Karpas-422 (cell line): ENCODE measurements around the gene FRS2. TPM values are rescaled to one million over a fixed set of nuclear protein-coding genes. Genes with fewer than 3 reads are reported as not detected.

Source experiments
- DNase-seq: peaks from one replicate; pipeline ENCODE4 v3.0.0-alpha.2; 2015
- H2AFZ ChIP-seq: fragments of 200-600 bp; sonication (generic); 2 replicates; pipeline ENCODE4 v1.6.1; 2014; ENCODE audit warnings: antibody characterized with exemption, low read length, mixed read lengths
- H3K27ac ChIP-seq: fragments of 200-600 bp; sonication (generic); 2 replicates; pipeline ENCODE4 v1.5.1; 2014; ENCODE audit warnings: mild to moderate bottlenecking, low read length, moderate library complexity
- H3K27me3 ChIP-seq: fragments of 200-600 bp; sonication (generic); 2 replicates; pipeline ENCODE4 v1.6.1; 2014; ENCODE audit warnings: low read length, mixed read lengths
- H3K36me3 ChIP-seq: fragments of 200-600 bp; sonication (generic); 2 replicates; pipeline ENCODE4 v1.6.1; 2014; ENCODE audit warnings: low read length, mixed read lengths; ENCODE audit not compliant: insufficient read depth
- H3K4me1 ChIP-seq: fragments of 200-600 bp; sonication (generic); 2 replicates; pipeline ENCODE4 v1.6.1; 2014; ENCODE audit warnings: mild to moderate bottlenecking, low read length, mixed read lengths
- H3K4me2 ChIP-seq: fragments of 200-600 bp; sonication (generic); 2 replicates; pipeline ENCODE4 v1.6.1; 2014; ENCODE audit warnings: low read length, low read depth, mild to moderate bottlenecking; ENCODE audit not compliant: poor library complexity, severe bottlenecking
- H3K4me3 ChIP-seq: fragments of 200-600 bp; sonication (generic); 2 replicates; pipeline ENCODE4 v1.5.1; 2014; ENCODE audit warnings: mild to moderate bottlenecking, antibody characterized with exemption, low read length, mixed read lengths
- H3K79me2 ChIP-seq: fragments of 200-600 bp; sonication (generic); 2 replicates; pipeline ENCODE4 v1.6.1; 2014; ENCODE audit warnings: mild to moderate bottlenecking, low read length, mixed read lengths
- H3K9ac ChIP-seq: fragments of 200-600 bp; sonication (generic); 2 replicates; pipeline ENCODE4 v1.6.0; 2014; ENCODE audit warnings: low read length
- H3K9me2 ChIP-seq: fragments of 200-600 bp; sonication (generic), shearing (Covaris generic); replicated peaks from 2 replicates; pipeline ENCODE4 v1.6.0; 2014; ENCODE audit warnings: mild to moderate bottlenecking, low read length, moderate library complexity; ENCODE audit not compliant: insufficient read depth
- H3K9me3 ChIP-seq: fragments of 300-700, 200-600 bp; sonication (generic); 2 replicates; pipeline ENCODE4 v1.6.1; 2014; ENCODE audit warnings: low read length, mixed read lengths
- H4K20me1 ChIP-seq: fragments of 200-600 bp; sonication (generic); 2 replicates; pipeline ENCODE4 v1.6.1; 2014; ENCODE audit warnings: mild to moderate bottlenecking, antibody characterized with exemption, low read length, low read depth; ENCODE audit not compliant: insufficient read depth
- small RNA-seq: library from RNA; depleted of rRNA; stranded (forward); fragments of <200 nt; gene quantifications from one replicate; pipeline ENCODE3, GENCODE V24; 2014
- total RNA-seq: library from RNA; depleted of rRNA; stranded (reverse); fragments of >200 nt; shearing (Covaris generic); gene quantifications from 2 replicates; pipeline ENCODE4 v1.2.3, GENCODE V29; 2014; ENCODE audit warnings: low replicate concordance; rRNA removed

FRS2 gene
- total RNA-seq, 1 experiment from 2014 or later = 26.1 TPM

GRCh38 chr12:69627501-69627900 lies 157.3 kb downstream of the FRS2 start:
- H3K27ac ChIP-seq = no peak overlapping the region
- H3K4me3 ChIP-seq = no peak overlapping the region
- no peak overlapping the region for H3K9ac ChIP-seq
- no peaks in the 10 kb centered on the region for H3K27me3 ChIP-seq
- H3K4me2 ChIP-seq = no peak overlapping the region
- H3K4me1 ChIP-seq = no peaks in the 10 kb centered on the region
- no peaks in the 10 kb centered on the region for H3K79me2 ChIP-seq
- no peak overlapping the region for H2AFZ ChIP-seq
- H3K9me3 ChIP-seq = no peaks in the 10 kb centered on the region
- no peaks in the 10 kb centered on the region for H3K36me3 ChIP-seq
- DNase-seq = no peak
- H3K9me2 ChIP-seq = no peaks in the 10 kb centered on the region
- no peaks in the 10 kb centered on the region for H4K20me1 ChIP-seq

Small RNA genes within 50 kb of the gene (small RNA-seq; reads per million reads assigned to genes)
- 0.51 reads per million, percentile 10 among the genes with 10 or more reads in this experiment for gene MIR3913-1

Other genes starting within 250 kb of the FRS2 start
- 93.8 and 182 TPM in 2 replicates for gene CPSF6, start 230.8 kb upstream of the FRS2 start, total RNA-seq
- not detected in 2 replicates for gene LYZ, start 122.0 kb upstream of the FRS2 start, total RNA-seq
- 70.6 and 76.5 TPM in 2 replicates for gene YEATS4, start 110.6 kb upstream of the FRS2 start, total RNA-seq
- 205 and 311 TPM in 2 replicates for gene CCT2, start 115.1 kb downstream of the FRS2 start, total RNA-seq
- gene LRRC10, start 140.5 kb downstream of the FRS2 start, total RNA-seq = not detected in 2 replicates
- gene BEST3, start 228.9 kb downstream of the FRS2 start, total RNA-seq = not detected in 2 replicates